Measurements from ENCODE around the gene RPL11.
"Not testable (repeated sequence)": the region's sequence is repeated elsewhere in the genome, so short reads cannot be mapped to it uniquely, and the experiment has no call there.

DNA sequence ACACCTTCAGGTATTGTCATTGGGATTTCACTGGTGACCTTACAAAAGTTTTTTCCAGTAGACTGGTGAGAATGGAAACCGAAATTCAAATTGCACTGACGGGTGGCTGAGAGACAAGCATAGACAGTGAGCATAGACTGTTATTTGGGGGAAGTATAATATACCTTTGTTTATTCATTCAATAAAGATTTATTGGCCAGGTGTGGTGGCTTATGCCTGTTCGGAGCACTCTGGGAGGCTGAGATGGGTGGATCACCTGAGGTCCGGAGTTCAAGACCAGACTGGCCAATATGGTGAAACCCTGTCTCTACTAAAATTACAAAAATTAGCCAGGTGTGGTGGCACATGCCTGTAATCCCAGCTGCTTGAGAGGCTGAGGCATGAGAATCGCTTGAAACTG, 41.7 kb downstream of the RPL11 start:
- TF ChIP-seq POLR2A (IDR thresholded peaks at IDR 0.05) = not testable (repeated sequence)
- TF ChIP-seq, protein P1, sequence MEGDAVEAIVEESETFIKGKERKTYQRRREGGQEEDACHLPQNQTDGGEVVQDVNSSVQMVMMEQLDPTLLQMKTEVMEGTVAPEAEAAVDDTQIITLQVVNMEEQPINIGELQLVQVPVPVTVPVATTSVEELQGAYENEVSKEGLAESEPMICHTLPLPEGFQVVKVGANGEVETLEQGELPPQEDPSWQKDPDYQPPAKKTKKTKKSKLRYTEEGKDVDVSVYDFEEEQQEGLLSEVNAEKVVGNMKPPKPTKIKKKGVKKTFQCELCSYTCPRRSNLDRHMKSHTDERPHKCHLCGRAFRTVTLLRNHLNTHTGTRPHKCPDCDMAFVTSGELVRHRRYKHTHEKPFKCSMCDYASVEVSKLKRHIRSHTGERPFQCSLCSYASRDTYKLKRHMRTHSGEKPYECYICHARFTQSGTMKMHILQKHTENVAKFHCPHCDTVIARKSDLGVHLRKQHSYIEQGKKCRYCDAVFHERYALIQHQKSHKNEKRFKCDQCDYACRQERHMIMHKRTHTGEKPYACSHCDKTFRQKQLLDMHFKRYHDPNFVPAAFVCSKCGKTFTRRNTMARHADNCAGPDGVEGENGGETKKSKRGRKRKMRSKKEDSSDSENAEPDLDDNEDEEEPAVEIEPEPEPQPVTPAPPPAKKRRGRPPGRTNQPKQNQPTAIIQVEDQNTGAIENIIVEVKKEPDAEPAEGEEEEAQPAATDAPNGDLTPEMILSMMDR (IDR thresholded peaks at IDR 0.05) = not testable (repeated sequence)

Measured in body of pancreas (tissue), 4 donors.